HEK293 (cell line): ENCODE data around the gene RASGRF2.

Experiments
- CTCF ChIA-PET: fragments of 350-600 bp; formaldehyde crosslinking; extraction: SDS; loops from one replicate; lab custom pipeline; 2021; ENCODE audit warnings: antibody characterized with exemption; lab: Yijun Ruan, JAX
- POLR2A ChIA-PET: fragments of 300-600 bp; formaldehyde crosslinking; extraction: SDS; loops from one replicate; lab custom pipeline; 2020; ENCODE audit warnings: antibody characterized with exemption, inconsistent platforms; lab: Yijun Ruan, JAX
- H3K27ac ChIP-seq: fragments of 200-500 bp; sonication (Bioruptor generic); 2 replicates; pipeline ENCODE4 v1.5.1; 2014; ENCODE audit warnings: low read depth, low read length, control low read depth, inconsistent platforms; ENCODE audit errors: extremely low read depth
- H3K36me3 ChIP-seq, 2 experiments: fragments of 200-500 bp in 1 of 2; sonication (Bioruptor generic) in 1 of 2; 1 replicate in 1 of 2; 2 replicates in 1 of 2; pipeline ENCODE4 v1.5.1; 2014 to 2017; ENCODE audit warnings: inconsistent platforms in 2 of 2, low read length in 2 of 2; ENCODE audit not compliant: control insufficient read depth in 2 of 2, insufficient read depth in 1 of 2
- H3K4me1 ChIP-seq: fragments of 200-500 bp; sonication (Bioruptor generic); 2 replicates; pipeline ENCODE4 v1.5.1; 2014; ENCODE audit warnings: mild to moderate bottlenecking, low read length, inconsistent platforms; ENCODE audit not compliant: control insufficient read depth, insufficient read depth
- H3K4me3 ChIP-seq: 2 replicates; pipeline ENCODE4 v1.5.1; 2011; ENCODE audit warnings: low read depth, mild to moderate bottlenecking, control low read depth, low read length, moderate library complexity
- H3K9me3 ChIP-seq: fragments of 200-500 bp; sonication (Bioruptor generic); 2 replicates; pipeline ENCODE4 v1.5.1; 2014; ENCODE audit warnings: low read depth, low read length, inconsistent platforms; ENCODE audit not compliant: control insufficient read depth, insufficient read depth
- CTCF ChIP-seq: fragments of 450-650 bp; formaldehyde crosslinking; IDR thresholded peaks from 2 replicates; pipeline ENCODE4 v1.5.1; 2016; ENCODE audit warnings: missing biosample characterization, missing genetic modification characterization
- KLF7 ChIP-seq: fragments of 450-650 bp; formaldehyde crosslinking; IDR thresholded peaks from 2 replicates; pipeline ENCODE4 v1.5.1; 2016; ENCODE audit warnings: missing biosample characterization, missing genetic modification characterization, borderline replicate concordance
- MYNN ChIP-seq: fragments of 450-650 bp; formaldehyde crosslinking; IDR thresholded peaks from 2 replicates; pipeline ENCODE4 v1.5.1; 2016; ENCODE audit warnings: missing biosample characterization, missing genetic modification characterization, borderline replicate concordance
- PRDM4 ChIP-seq: fragments of 450-650 bp; formaldehyde crosslinking; IDR thresholded peaks from 2 replicates; pipeline ENCODE4 v1.5.1; 2017; ENCODE audit warnings: missing biosample characterization, missing genetic modification characterization
- PRDM6 ChIP-seq: fragments of 450-650 bp; formaldehyde crosslinking; IDR thresholded peaks from 2 replicates; pipeline ENCODE4 v1.5.1; 2017; ENCODE audit warnings: missing biosample characterization, missing genetic modification characterization
- REPIN1 ChIP-seq: fragments of 450-650 bp; formaldehyde crosslinking; IDR thresholded peaks from 2 replicates; pipeline ENCODE4 v1.5.1; 2017; ENCODE audit warnings: missing biosample characterization, missing genetic modification characterization, low read depth
- SETDB1 ChIP-seq: IDR thresholded peaks from one replicate; pipeline ENCODE4 v1.6.1; 2017; ENCODE audit warnings: mild to moderate bottlenecking, low read length, moderate library complexity, mixed read lengths; ENCODE audit not compliant: insufficient read length
- ZBTB7A ChIP-seq: fragments of 450-650 bp; formaldehyde crosslinking; IDR thresholded peaks from 2 replicates; pipeline ENCODE4 v1.5.1; 2016; ENCODE audit warnings: low read depth, missing biosample characterization, missing genetic modification characterization
- ZBTB8A ChIP-seq: fragments of 450-650 bp; formaldehyde crosslinking; IDR thresholded peaks from 2 replicates; pipeline ENCODE4 v1.5.1; 2016; ENCODE audit warnings: missing biosample characterization, missing genetic modification characterization
- ZNF138 ChIP-seq: fragments of 450-650 bp; formaldehyde crosslinking; IDR thresholded peaks from 2 replicates; pipeline ENCODE4 v1.5.1; 2016; ENCODE audit warnings: missing biosample characterization, missing genetic modification characterization, borderline replicate concordance
- ZNF148 ChIP-seq: fragments of 450-650 bp; formaldehyde crosslinking; IDR thresholded peaks from 2 replicates; pipeline ENCODE4 v1.5.0; 2017; ENCODE audit warnings: missing biosample characterization, missing genetic modification characterization, borderline replicate concordance
- ZNF2 ChIP-seq: fragments of 450-650 bp; formaldehyde crosslinking; IDR thresholded peaks from 2 replicates; pipeline ENCODE4 v1.5.1; 2016; ENCODE audit warnings: missing biosample characterization, missing genetic modification characterization
- ZNF239 ChIP-seq: fragments of 450-650 bp; formaldehyde crosslinking; IDR thresholded peaks from 2 replicates; pipeline ENCODE4 v1.5.1; 2016; ENCODE audit warnings: missing biosample characterization, missing genetic modification characterization
- ZNF335 ChIP-seq: fragments of 450-650 bp; formaldehyde crosslinking; conservative IDR thresholded peaks from 2 replicates; pipeline ENCODE4 v1.5.1; 2016; ENCODE audit warnings: missing biosample characterization, missing genetic modification characterization
- ZNF362 ChIP-seq: fragments of 450-650 bp; formaldehyde crosslinking; IDR thresholded peaks from 2 replicates; pipeline ENCODE4 v1.5.1; 2016; ENCODE audit warnings: missing biosample characterization, missing genetic modification characterization
- ZNF510 ChIP-seq: fragments of 450-650 bp; formaldehyde crosslinking; IDR thresholded peaks from 2 replicates; pipeline ENCODE4 v1.5.1; 2018; ENCODE audit warnings: mild to moderate bottlenecking, missing genetic modification characterization, missing biosample characterization; ENCODE audit not compliant: insufficient replicate concordance
- ZNF549 ChIP-seq: fragments of 450-650 bp; IDR thresholded peaks from 2 replicates; pipeline ENCODE4 v1.5.1; 2018; ENCODE audit warnings: missing biosample characterization, missing genetic modification characterization, mild to moderate bottlenecking, inconsistent platforms, moderate library complexity
- ZNF621 ChIP-seq: fragments of 450-650 bp; formaldehyde crosslinking; IDR thresholded peaks from 2 replicates; pipeline ENCODE4 v1.5.1; 2017; ENCODE audit warnings: missing biosample characterization, missing genetic modification characterization
- ZNF645 ChIP-seq: fragments of 450-650 bp; formaldehyde crosslinking; IDR thresholded peaks from 2 replicates; pipeline ENCODE4; 2016; ENCODE audit warnings: missing biosample characterization, missing genetic modification characterization
- ZNF707 ChIP-seq: fragments of 450-650 bp; formaldehyde crosslinking; IDR thresholded peaks from 2 replicates; pipeline ENCODE4 v1.5.1; 2016; ENCODE audit warnings: missing biosample characterization, missing genetic modification characterization
- ZNF76 ChIP-seq: fragments of 450-650 bp; formaldehyde crosslinking; IDR thresholded peaks from 2 replicates; pipeline ENCODE4; 2016; ENCODE audit warnings: low read depth, missing biosample characterization, missing genetic modification characterization, borderline replicate concordance
- ZNF776 ChIP-seq: fragments of 450-650 bp; formaldehyde crosslinking; IDR thresholded peaks from 2 replicates; pipeline ENCODE4 v1.5.0; 2017; ENCODE audit warnings: missing biosample characterization, missing genetic modification characterization, borderline replicate concordance
- ZNF777 ChIP-seq: fragments of 450-650 bp; formaldehyde crosslinking; IDR thresholded peaks from 2 replicates; pipeline ENCODE4 v1.5.1; 2017; ENCODE audit warnings: missing biosample characterization, missing genetic modification characterization, borderline replicate concordance
- ZNF791 ChIP-seq: fragments of 450-650 bp; formaldehyde crosslinking; IDR thresholded peaks from 2 replicates; pipeline ENCODE4 v1.5.1; 2016; ENCODE audit warnings: missing biosample characterization, missing genetic modification characterization
- ZNF837 ChIP-seq: fragments of 450-650 bp; formaldehyde crosslinking; IDR thresholded peaks from 2 replicates; pipeline ENCODE4 v1.5.1; 2016; ENCODE audit warnings: missing biosample characterization, missing genetic modification characterization
- ZSCAN23 ChIP-seq: fragments of 450-650 bp; formaldehyde crosslinking; IDR thresholded peaks from 2 replicates; pipeline ENCODE4 v1.5.1; 2016; ENCODE audit warnings: missing biosample characterization, missing genetic modification characterization

RASGRF2 gene

GRCh38 chr5:81164476-81164875, 204.3 kb downstream of the RASGRF2 start:
- ChIA-PET CTCF (interaction anchor here (0.6 to 1.8 kb wide), 4 partner anchors 31 to 453 kb away, joined by 3 to 12 read pairs (median 5); no protein-coding TSS in a partner anchor), POLR2A (no interaction called here)
- no peak for TF ChIP-seq ZNF707
- no peak for TF ChIP-seq ZNF362
- TF ChIP-seq ZNF776 (tag by site-specific recombination) = no peak
- no peak for TF ChIP-seq ZNF2 (tag by site-specific recombination)
- TF ChIP-seq ZSCAN23 (tag by site-specific recombination) = no peak
- TF ChIP-seq ZNF76 (tag by site-specific recombination) = no peak
- TF ChIP-seq ZBTB8A (tag by site-specific recombination) = no peak
- no peak for TF ChIP-seq ZNF510
- TF ChIP-seq CTCF (tag by site-specific recombination) = no peak
- TF ChIP-seq ZNF549 (tag by site-specific recombination) = no peak
- no peak for TF ChIP-seq ZNF791 (tag by site-specific recombination)
- no peak for TF ChIP-seq ZNF335
- TF ChIP-seq ZNF837 = no peak
- TF ChIP-seq ZNF239 (tag by site-specific recombination) = no peak
- no peak for TF ChIP-seq ZNF138 (tag by site-specific recombination)
- TF ChIP-seq PRDM4 (tag by site-specific recombination) = no peak
- TF ChIP-seq ZNF777 (tag by site-specific recombination) = no peak
- no peak for TF ChIP-seq MYNN (tag by site-specific recombination)
- no peak for TF ChIP-seq PRDM6 (tag by site-specific recombination)
- Histone ChIP-seq H3K27ac (no peak overlapping the region), H3K9me3 (no peaks in the 10 kb centered on the region), H3K4me3 (no peak overlapping the region), H3K4me1 (no peaks in the 10 kb centered on the region), H3K36me3 (no peaks in the 10 kb centered on the region)

- Histone ChIP-seq H3K9me3 (no peaks in the 10 kb centered on the region), H3K27ac (no peak overlapping the region), H3K4me3 (no peak overlapping the region), H3K36me3 (no peaks in the 10 kb centered on the region), H3K4me1 (no peaks in the 10 kb centered on the region)
- CTCF ChIA-PET = interaction anchor here (1.1 to 2.6 kb wide), 12 partner anchors 12 to 476 kb away, joined by 3 to 22 read pairs (median 6); no protein-coding TSS in a partner anchor
- POLR2A ChIA-PET = no interaction called here
- TF ChIP-seq ZBTB7A (tag by site-specific recombination) = no peak
- TF ChIP-seq REPIN1 (tag by site-specific recombination) = no peak
- no peak for TF ChIP-seq KLF7 (tag by site-specific recombination)
- TF ChIP-seq ZNF148 (tag by site-specific recombination) = no peak
- no peak for TF ChIP-seq SETDB1
- TF ChIP-seq ZNF645 (tag by site-specific recombination) = no peak
- TF ChIP-seq ZNF621 (tag by site-specific recombination) = no peak
Measured at GRCh38 chr5:81164936-81165335, 204.8 kb downstream of the RASGRF2 start.
